Right lobe of liver (tissue), 6 donors: ENCODE results near the gene ACOX3. TPM values are rescaled to one million over a fixed set of nuclear protein-coding genes. Genes with fewer than 3 reads are reported as not detected.
A peak's percentile ranks its signal among the peaks of the same experiment; 100 is the strongest.
"Not testable (repeated sequence)": the region's sequence is repeated elsewhere in the genome, so short reads cannot be mapped to it uniquely, and the experiment has no call there.

ENCODE experiments used
- ATAC-seq, 4 donors: fragments of 200-7000 bp; cut with Tn5 transposase; one replicate each; pipeline ENCODE4 v1.9.1; 2020; ENCODE audit warnings: mild to moderate bottlenecking in 4 of 4, moderate library complexity in 4 of 4
- DNase-seq, 3 donors: peaks; one replicate each; pipeline ENCODE4 v3.0.0-alpha.2; 2020
- H3K27ac ChIP-seq, 3 donors: fragments of 200-600 bp; one replicate each; pipeline ENCODE4 v1.8.0; 2022
- H3K27me3 ChIP-seq, 2 donors: fragments of 200-600 bp; one replicate each; pipeline ENCODE4 v1.8.0; 2022
- H3K36me3 ChIP-seq, 4 donors: fragments of 200-600 bp; sonication (generic) in 1 of 4; one replicate each; pipeline versions ENCODE4 v1.5.1 to v1.8.0; 2017 to 2022; ENCODE audit warnings: control low read depth in 1 of 4
- H3K4me1 ChIP-seq, 4 donors: fragments of 200-600 bp; sonication (generic) in 1 of 4; one replicate each; pipeline versions ENCODE4 v1.5.1 to v1.8.0; 2017 to 2022; ENCODE audit warnings: control low read depth in 1 of 4
- H3K4me3 ChIP-seq, 3 donors: fragments of 200-600 bp; one replicate each; pipeline ENCODE4 v1.8.0; 2022
- H3K9me3 ChIP-seq, 4 donors: fragments of 200-600 bp; sonication (generic) in 1 of 4; one replicate each; pipeline versions ENCODE4 v1.5.1 to v1.8.0; 2017 to 2022; ENCODE audit warnings: control low read depth in 1 of 4
- POLR2A ChIP-seq: fragments of 450-650 bp; IDR thresholded peaks from one replicate; pipeline ENCODE4 v1.6.1; 2017; ENCODE audit warnings: antibody characterized with exemption, mild to moderate bottlenecking
- WGBS: methylation state at CpG from one replicate; pipeline ENCODE4 v1.1.6; 2018; ENCODE audit warnings: low coverage, low lambda C conversion rate; ENCODE audit not compliant: insufficient coverage; ENCODE audit errors: missing lambda C conversion rate; 5-methylcytosine and 5-hydroxymethylcytosine counted together
- intact Hi-C, 2 donors: fragments of 100-400 bp; cut with DNase I; formaldehyde crosslinking; loops; one replicate each; pipeline versions ENCODE4 v1.11.2 to v1.14.1; 2022
- long read RNA-seq: library from polyadenylated mRNA; unstranded; transcript quantifications from one replicate; pipeline ENCODE4 v2.0.0, GENCODE V29; 2019
- total RNA-seq, 6 experiments: library from RNA; depleted of rRNA in 2 of 6; stranded (reverse); fragments of >200 nt in 2 of 6; fragmentation: NEBNext Ultra II Directional in 3 of 6; extraction: Animal tissue kit (Norgen Biotek cat#: 25700) in 3 of 6; gene quantifications; one replicate each; pipeline versions ENCODE4 v1.1.0 to v1.2.4, GENCODE V29; 2016 to 2023
- TF ChIP-seq, protein P1 (sequence below), 4 donors: fragments of 200-600 bp in 3 of 4; fragments of 450-650 bp in 1 of 4; IDR thresholded peaks; one replicate each; pipeline versions ENCODE4 v1.5.1 to v1.8.0; 2016 to 2022; ENCODE audit warnings: antibody characterized with exemption in 4 of 4, mild to moderate bottlenecking in 2 of 4
- donor health status: DM: no; HTN: yes; CAD: no.
- donor health status: DM: no; HTN: no; CAD: no.
- donor health status: DM: no; HTN: no; CAD: no.
- donor health status: DM: no; HTN: yes; CAD: no.
- donor health status: DM: no; HTN: yes; CAD: no.

Gene ACOX3
- 10 to 100 TPM; 18.5 to 36.9 (median 21.9) TPM for total RNA-seq
- long read RNA-seq, partial matches to known transcripts, result 5 of 9 reads
- long read RNA-seq, other reads (novel, unspliced or antisense), result 1 of 9 reads

DNA sequence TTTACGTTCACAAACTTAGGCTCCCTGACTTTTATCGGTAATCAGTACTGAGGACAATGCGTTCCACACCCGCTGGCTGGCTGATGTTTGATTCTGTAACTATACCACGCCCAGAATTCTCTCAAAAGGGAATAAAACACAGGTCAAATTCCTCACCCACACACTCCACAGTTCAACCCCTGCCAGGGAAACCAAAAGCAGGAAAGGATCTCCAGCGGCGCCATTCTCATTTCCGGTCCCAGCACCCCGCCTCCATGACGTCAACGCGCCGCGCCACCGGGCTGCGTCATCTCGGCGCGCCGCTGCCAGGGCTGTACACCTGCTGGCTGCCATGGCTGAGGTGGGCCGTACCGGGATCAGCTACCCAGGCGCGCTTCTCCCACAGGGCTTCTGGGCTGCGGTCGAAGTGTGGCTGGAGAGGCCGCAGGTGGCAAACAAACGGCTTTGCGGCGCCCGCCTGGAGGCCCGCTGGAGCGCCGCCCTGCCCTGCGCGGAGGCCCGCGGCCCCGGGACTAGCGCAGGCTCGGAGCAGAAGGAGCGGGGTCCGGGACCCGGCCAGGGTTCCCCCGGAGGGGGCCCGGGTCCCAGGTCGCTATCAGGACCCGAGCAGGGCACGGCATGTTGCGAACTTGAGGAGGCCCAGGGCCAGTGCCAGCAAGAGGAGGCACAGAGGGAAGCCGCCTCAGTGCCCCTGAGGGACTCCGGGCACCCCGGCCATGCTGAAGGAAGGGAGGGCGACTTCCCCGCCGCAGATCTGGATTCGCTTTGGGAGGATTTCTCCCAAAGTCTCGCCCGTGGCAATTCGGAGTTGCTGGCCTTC lies at the start of gene ACOX3, which contains the start of gene TRMT44:
Gene ACOX3 (minus strand): TSS at position 232 of the 820 bp plus-strand sequence. CDS start 24,202 bp downstream, outside the sequence.
Gene TRMT44 (plus strand): TSS at position 286 of the 820 bp plus-strand sequence. CDS start 46 bp downstream, at position 332.
- Histone ChIP-seq H3K36me3 (no peaks in the 10 kb centered on the region), H3K4me1 (peaks cover 0 to 42% (median 15%) of the 10 kb centered on the region in 4 donors), H3K27me3 (no peaks in the 10 kb centered on the region), H3K27ac (peak within 1 kb of the TSS; percentile 84 to 97 (median 92)), H3K9me3 (no peaks in the 10 kb centered on the region), H3K4me3 (peak within 1 kb of the TSS; percentile 85 to 100 (median 99))
- intact Hi-C loops, result no loop called here
- peak; percentile 75 for TF ChIP-seq POLR2A
- TF ChIP-seq, protein P1, sequence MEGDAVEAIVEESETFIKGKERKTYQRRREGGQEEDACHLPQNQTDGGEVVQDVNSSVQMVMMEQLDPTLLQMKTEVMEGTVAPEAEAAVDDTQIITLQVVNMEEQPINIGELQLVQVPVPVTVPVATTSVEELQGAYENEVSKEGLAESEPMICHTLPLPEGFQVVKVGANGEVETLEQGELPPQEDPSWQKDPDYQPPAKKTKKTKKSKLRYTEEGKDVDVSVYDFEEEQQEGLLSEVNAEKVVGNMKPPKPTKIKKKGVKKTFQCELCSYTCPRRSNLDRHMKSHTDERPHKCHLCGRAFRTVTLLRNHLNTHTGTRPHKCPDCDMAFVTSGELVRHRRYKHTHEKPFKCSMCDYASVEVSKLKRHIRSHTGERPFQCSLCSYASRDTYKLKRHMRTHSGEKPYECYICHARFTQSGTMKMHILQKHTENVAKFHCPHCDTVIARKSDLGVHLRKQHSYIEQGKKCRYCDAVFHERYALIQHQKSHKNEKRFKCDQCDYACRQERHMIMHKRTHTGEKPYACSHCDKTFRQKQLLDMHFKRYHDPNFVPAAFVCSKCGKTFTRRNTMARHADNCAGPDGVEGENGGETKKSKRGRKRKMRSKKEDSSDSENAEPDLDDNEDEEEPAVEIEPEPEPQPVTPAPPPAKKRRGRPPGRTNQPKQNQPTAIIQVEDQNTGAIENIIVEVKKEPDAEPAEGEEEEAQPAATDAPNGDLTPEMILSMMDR (IDR thresholded peaks at IDR 0.05), result no peak
- peak; percentile 92 to 97 (median 96) for ATAC-seq
- WGBS, result under 1% methylated on average over 11 of the region's 60 CpGs
- DNase-seq, result peak; percentile 91 to 94 (median 92)

- 100% methylated on average over 2 of the region's 5 CpGs for WGBS
- intact Hi-C loops, result no loop called here
- ATAC-seq (no peak), DNase-seq (no peak)
- Histone ChIP-seq H3K27ac (no peak overlapping the region), H3K4me3 (no peak overlapping the region), H3K9me3 (no peaks in the 10 kb centered on the region), H3K36me3 (no peaks in the 10 kb centered on the region), H3K4me1 (no peaks in the 10 kb centered on the region), H3K27me3 (no peaks in the 10 kb centered on the region)
- TF ChIP-seq POLR2A, result no peak
- TF ChIP-seq, protein P1 (IDR thresholded peaks at IDR 0.05), result no peak
These were observed 48.4 kb upstream of the ACOX3 start for GRCh38 chr4:8488791-8489369.

DNA sequence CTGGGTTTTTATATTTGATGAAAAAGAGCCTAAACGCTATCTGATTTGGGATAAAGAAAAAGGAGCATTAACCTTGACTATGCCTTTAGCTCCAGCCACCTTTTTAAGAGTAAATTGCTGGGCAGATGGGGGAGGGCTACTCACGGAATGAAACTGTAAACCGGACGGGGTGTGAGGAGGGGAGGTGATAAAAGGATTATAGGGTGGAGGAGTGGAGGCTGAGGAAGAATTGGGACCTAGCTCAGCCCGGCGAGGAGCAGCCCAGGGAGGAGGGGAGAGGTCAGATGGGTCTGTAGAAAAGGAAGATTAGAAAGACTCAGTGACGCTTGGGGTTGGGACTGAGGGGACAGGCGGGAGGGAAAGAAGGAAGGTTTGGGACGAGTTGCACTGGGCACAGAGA lies 46.1 kb upstream of the ACOX3 start:
- H3K36me3 ChIP-seq, H3K27ac ChIP-seq, ATAC-seq, DNase-seq, intact Hi-C loops, H3K4me3 ChIP-seq, H3K27me3 ChIP-seq, H3K4me1 ChIP-seq, H3K9me3 ChIP-seq: not testable (repeated sequence)
- WGBS, result 61% methylated on average over 9 of the region's 9 CpGs

- TF ChIP-seq POLR2A, result no peak
- TF ChIP-seq, protein P1 (IDR thresholded peaks at IDR 0.05), result no peak
- DNase-seq (no peak), ATAC-seq (no peak)
- H3K4me1 ChIP-seq, result no peaks in the 10 kb centered on the region
- intact Hi-C loops, result no loop called here
- WGBS, result 91% methylated on average over 7 of the region's 11 CpGs
- H3K9me3 ChIP-seq, result no peaks in the 10 kb centered on the region
- H3K27me3 ChIP-seq, result no peaks in the 10 kb centered on the region
- H3K4me3 ChIP-seq, result no peak overlapping the region
- H3K27ac ChIP-seq, result no peak overlapping the region
- peaks cover 0 to 7% (median 0%) of the 10 kb centered on the region in 4 donors for H3K36me3 ChIP-seq
These were observed 39.7 kb upstream of the ACOX3 start for GRCh38 chr4:8480221-8480620.
